Caki2 (cell line): Measurements from ENCODE around the gene SLC39A12. TPM values are rescaled to one million over a fixed set of nuclear protein-coding genes. Genes with fewer than 3 reads are reported as not detected.

Experiments
- total RNA-seq: library from RNA; depleted of rRNA; stranded (reverse); fragments of >200 nt; shearing (Covaris generic); gene quantifications from 2 replicates; pipeline ENCODE4 v1.2.3, GENCODE V29; 2014; ENCODE audit warnings: low replicate concordance; rRNA removed

SLC39A12 gene
- total RNA-seq, 1 experiment from 2014 or later, result not detected

Other genes starting within 250 kb of the SLC39A12 start
- 0.14 TPM in 1 of 2 replicates, not detected in the other for gene TMEM236, start 199.7 kb upstream of the SLC39A12 start, total RNA-seq
- not detected in 2 replicates for gene MRC1, start 142.6 kb upstream of the SLC39A12 start, total RNA-seq
- not detected in 2 replicates for gene CACNB2, start 188.5 kb downstream of the SLC39A12 start, total RNA-seq